Measurements from ENCODE around the gene TAS2R14. TPM values are rescaled to one million over a fixed set of nuclear protein-coding genes. Genes with fewer than 3 reads are reported as not detected.

Gene TAS2R14, protein sequence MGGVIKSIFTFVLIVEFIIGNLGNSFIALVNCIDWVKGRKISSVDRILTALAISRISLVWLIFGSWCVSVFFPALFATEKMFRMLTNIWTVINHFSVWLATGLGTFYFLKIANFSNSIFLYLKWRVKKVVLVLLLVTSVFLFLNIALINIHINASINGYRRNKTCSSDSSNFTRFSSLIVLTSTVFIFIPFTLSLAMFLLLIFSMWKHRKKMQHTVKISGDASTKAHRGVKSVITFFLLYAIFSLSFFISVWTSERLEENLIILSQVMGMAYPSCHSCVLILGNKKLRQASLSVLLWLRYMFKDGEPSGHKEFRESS
- 1 to 10 TPM; 3.3 to 6.9 (median 6.2) TPM for total RNA-seq
- 1 to 10 TPM in 1 of 3 donors, not detected in 2; 1.1 TPM for polyA plus RNA-seq

- no peak for DNase-seq
Observed at GRCh38 chr12:10939163-10939562, at the start of gene TAS2R14. Gene TAS2R14, minus strand, starts transcription at chr12:10939263. Its CDS starts 56 bp downstream, at chr12:10939207.

GRCh38 chr12:10986812-10987211 lies 47.7 kb upstream of the TAS2R14 start, which contains the start of gene TAS2R50:
Gene TAS2R50, minus strand, starts transcription at chr12:10986912. Its CDS starts 52 bp downstream, at chr12:10986860.
- no peak for DNase-seq
- intact Hi-C loops (cut with DNase I) = no loop called here
- Histone ChIP-seq H3K4me3 (no peak within 1 kb of the TSS), H3K9me3 (peaks cover 0 to 8% (median under 1%) of the 10 kb centered on the region in 4 donors), H3K27ac (no peak within 1 kb of the TSS), H3K36me3 (no peaks in the 10 kb centered on the region), H3K4me1 (no peaks in the 10 kb centered on the region), H3K27me3 (no peaks in the 10 kb centered on the region)
- TF ChIP-seq EP300 (IDR thresholded peaks at IDR 0.05) (no peak), POLR2AphosphoS5 (IDR thresholded peaks at IDR 0.05) (no peak), POLR2A (IDR thresholded peaks at IDR 0.05) (no peak)
- TF ChIP-seq, protein P1, sequence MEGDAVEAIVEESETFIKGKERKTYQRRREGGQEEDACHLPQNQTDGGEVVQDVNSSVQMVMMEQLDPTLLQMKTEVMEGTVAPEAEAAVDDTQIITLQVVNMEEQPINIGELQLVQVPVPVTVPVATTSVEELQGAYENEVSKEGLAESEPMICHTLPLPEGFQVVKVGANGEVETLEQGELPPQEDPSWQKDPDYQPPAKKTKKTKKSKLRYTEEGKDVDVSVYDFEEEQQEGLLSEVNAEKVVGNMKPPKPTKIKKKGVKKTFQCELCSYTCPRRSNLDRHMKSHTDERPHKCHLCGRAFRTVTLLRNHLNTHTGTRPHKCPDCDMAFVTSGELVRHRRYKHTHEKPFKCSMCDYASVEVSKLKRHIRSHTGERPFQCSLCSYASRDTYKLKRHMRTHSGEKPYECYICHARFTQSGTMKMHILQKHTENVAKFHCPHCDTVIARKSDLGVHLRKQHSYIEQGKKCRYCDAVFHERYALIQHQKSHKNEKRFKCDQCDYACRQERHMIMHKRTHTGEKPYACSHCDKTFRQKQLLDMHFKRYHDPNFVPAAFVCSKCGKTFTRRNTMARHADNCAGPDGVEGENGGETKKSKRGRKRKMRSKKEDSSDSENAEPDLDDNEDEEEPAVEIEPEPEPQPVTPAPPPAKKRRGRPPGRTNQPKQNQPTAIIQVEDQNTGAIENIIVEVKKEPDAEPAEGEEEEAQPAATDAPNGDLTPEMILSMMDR (IDR thresholded peaks at IDR 0.05) = no peak
- WGBS, 2 donors = 50 to 68% methylated on average over 2 of the region's 2 CpGs

More at GRCh38 chr12:10939163-10939562, at the start of gene TAS2R14:
- no peak within 1 kb of the TSS for H3K27ac ChIP-seq
- H3K4me1 ChIP-seq = no peaks in the 10 kb centered on the region
- intact Hi-C loops (cut with DNase I) = no loop called here
- WGBS, 2 donors = 66 to 96% methylated on average over 1 of the region's 1 CpG
- no peaks in the 10 kb centered on the region for H3K27me3 ChIP-seq
- H3K9me3 ChIP-seq = no peaks in the 10 kb centered on the region
- TF ChIP-seq POLR2AphosphoS5 (IDR thresholded peaks at IDR 0.05) = no peak
- TF ChIP-seq, protein P1 (IDR thresholded peaks at IDR 0.05) = no peak
- no peak for TF ChIP-seq EP300 (IDR thresholded peaks at IDR 0.05)
- TF ChIP-seq POLR2A (IDR thresholded peaks at IDR 0.05) = no peak
- H3K4me3 ChIP-seq = no peak within 1 kb of the TSS
- H3K36me3 ChIP-seq = no peaks in the 10 kb centered on the region

GRCh38 chr12:10982244-10982643 lies 43.2 kb upstream of the TAS2R14 start:
- DNase-seq = no peak
- Histone ChIP-seq H3K36me3 (no peaks in the 10 kb centered on the region), H3K4me1 (no peaks in the 10 kb centered on the region), H3K27ac (no peak overlapping the region), H3K4me3 (no peak overlapping the region), H3K27me3 (no peaks in the 10 kb centered on the region), H3K9me3 (no peaks in the 10 kb centered on the region)
- intact Hi-C loops (cut with DNase I) = no loop called here
- no peak for TF ChIP-seq POLR2AphosphoS5 (IDR thresholded peaks at IDR 0.05)
- 61 to 88% methylated on average over 5 of the region's 5 CpGs for WGBS, 2 donors

- WGBS, 2 donors = 94 to 96% methylated on average over 3 of the region's 3 CpGs
- DNase-seq = no peak
- no peak for TF ChIP-seq EP300 (IDR thresholded peaks at IDR 0.05)
- no peak for TF ChIP-seq POLR2AphosphoS5 (IDR thresholded peaks at IDR 0.05)
- no peak for TF ChIP-seq POLR2A (IDR thresholded peaks at IDR 0.05)
- TF ChIP-seq, protein P1 (IDR thresholded peaks at IDR 0.05) = no peak
- no peak overlapping the region for H3K4me3 ChIP-seq
- H3K4me1 ChIP-seq = no peaks in the 10 kb centered on the region
- no peaks in the 10 kb centered on the region for H3K36me3 ChIP-seq
- no peak overlapping the region for H3K27ac ChIP-seq
- no peaks in the 10 kb centered on the region for H3K27me3 ChIP-seq
- intact Hi-C loops (cut with DNase I) = no loop called here
- H3K9me3 ChIP-seq = no peaks in the 10 kb centered on the region
Observed at GRCh38 chr12:10974965-10975364, 35.9 kb upstream of the TAS2R14 start.

GRCh38 chr12:10968765-10969456 lies 29.8 kb upstream of the TAS2R14 start:
- H3K36me3 ChIP-seq = no peaks in the 10 kb centered on the region
- no peaks in the 10 kb centered on the region for H3K4me1 ChIP-seq
- no peak for TF ChIP-seq POLR2AphosphoS5 (IDR thresholded peaks at IDR 0.05)
- no peak for TF ChIP-seq POLR2A (IDR thresholded peaks at IDR 0.05)
- TF ChIP-seq EP300 (IDR thresholded peaks at IDR 0.05) = no peak
- TF ChIP-seq, protein P1 (IDR thresholded peaks at IDR 0.05) = no peak
- intact Hi-C loops (cut with DNase I) = no loop called here
- no peak overlapping the region for H3K4me3 ChIP-seq
- DNase-seq = no peak
- H3K9me3 ChIP-seq = no peaks in the 10 kb centered on the region
- 91 to 92% methylated on average over 15 of the region's 15 CpGs for WGBS, 2 donors
- no peaks in the 10 kb centered on the region for H3K27me3 ChIP-seq
- H3K27ac ChIP-seq = no peak overlapping the region
